NCI-H146 (cell line): Measurements from ENCODE around the gene MAPK6.
"Not testable (repeated sequence)": the region's sequence is repeated elsewhere in the genome, so short reads cannot be mapped to it uniquely, and the experiment has no call there.

Experiments used
- DNase-seq: peaks from one replicate; lab custom pipeline; 2025; lab: John Stamatoyannopoulos, UW

Gene MAPK6

DNA sequence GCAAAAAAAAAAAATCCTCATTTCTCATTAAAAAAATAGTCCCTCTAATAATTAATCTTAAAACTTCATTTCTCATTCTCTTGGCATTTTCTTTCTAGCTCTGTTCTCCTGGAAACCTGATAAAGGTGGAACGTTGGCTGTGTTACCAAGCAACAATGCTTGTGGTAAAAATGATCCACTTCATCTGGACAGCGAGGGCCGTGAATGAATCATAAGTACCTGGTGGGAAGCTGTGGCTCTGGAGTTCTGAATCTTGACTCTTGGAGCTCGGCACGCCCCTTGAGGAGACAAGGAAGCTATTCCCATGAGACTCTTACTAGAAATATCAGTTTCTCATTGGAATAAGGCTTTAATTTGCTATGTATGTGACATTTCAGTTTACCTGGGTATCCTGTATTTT lies 61.0 kb downstream of the MAPK6 start:
- DNase-seq: no peak

DNA sequence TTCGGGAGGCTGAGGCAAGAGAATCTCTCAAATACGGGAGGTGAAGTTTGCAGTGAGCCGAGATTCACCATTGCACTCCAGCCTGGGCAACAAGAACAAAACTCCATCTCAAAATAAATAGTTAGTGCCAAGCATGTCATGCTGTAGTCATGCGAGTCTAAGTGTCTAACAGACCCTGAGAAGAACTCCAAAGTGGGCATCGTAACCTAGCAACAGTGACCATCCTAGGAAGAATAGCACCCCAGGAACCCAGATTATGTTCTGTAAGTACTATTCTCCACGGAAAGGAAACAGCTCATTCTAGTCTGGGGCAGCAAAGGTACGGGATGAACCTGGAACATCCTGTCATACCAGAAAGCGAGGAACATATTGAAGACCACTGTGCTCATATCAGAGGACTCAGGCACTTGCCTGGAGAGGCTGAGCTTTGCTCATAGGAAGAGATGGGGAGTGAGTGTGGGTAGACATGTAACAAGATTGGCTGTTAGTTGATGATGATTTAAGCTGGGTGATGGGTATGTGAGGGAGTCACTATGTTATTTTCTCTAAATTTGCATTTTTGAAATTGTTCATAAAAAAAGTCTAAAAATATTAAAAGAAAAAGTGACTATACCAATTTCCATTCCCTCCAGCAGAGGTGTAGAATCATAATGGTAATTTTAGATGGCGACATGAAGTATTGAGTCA lies 61.8 kb downstream of the MAPK6 start:
- no peak for DNase-seq

DNA sequence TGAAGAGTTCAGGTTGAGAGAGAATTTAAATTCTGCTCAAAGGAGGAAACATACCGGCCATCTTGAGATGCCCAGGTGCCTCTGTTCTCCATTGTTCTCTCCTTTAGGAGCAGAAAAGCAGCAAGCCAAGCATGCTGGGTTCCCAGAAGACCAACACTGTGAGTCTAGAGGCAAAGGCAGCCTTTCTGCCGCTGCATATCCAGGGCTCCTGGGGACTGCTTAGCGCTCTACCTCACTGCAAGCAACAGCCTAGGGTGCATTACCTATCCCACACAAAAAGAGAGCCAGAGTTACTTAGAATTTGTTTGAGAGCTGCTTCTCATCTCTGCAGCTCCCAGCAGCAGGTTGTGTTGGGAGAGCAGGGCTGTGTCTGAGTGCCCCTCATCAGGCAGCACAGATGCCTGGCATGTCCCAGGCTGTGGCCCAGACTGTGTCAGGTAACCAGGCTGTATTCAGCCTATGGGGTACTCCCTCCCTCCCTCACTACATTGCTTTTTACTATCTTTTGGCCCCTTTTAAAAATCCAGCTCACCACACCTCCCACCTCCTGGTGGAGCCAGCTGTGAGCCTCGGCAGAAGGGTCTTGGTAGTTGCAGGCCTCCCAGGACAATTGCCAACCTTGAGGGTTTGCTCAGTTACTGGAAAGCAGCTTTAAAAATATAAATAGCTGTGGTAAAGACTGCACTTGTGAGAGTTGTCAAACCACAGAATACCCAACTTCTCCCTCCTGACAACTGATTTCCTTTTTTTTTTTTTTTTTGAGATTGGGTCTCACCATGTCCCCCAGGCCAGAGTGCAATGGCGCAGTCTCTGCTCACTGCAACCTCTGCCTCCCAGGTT lies 63.4 kb downstream of the MAPK6 start:
- no peak for DNase-seq

DNA sequence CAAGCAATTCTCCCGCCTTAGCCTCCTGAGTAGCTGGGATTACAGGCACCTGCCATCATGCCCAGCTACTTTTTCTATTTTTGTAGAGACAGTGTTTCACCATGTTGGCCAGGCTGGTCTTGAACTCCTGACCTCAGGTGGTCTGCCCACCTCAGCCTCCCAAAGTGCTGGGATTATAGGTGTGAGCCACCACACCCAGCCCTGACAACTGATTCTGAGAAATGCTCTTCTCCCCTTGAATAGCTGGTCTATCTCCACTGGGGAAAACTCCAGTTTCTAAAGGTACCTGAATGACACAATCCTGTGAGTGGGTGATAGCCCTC lies 64.0 kb downstream of the MAPK6 start:
- DNase-seq: not testable (repeated sequence)

DNA sequence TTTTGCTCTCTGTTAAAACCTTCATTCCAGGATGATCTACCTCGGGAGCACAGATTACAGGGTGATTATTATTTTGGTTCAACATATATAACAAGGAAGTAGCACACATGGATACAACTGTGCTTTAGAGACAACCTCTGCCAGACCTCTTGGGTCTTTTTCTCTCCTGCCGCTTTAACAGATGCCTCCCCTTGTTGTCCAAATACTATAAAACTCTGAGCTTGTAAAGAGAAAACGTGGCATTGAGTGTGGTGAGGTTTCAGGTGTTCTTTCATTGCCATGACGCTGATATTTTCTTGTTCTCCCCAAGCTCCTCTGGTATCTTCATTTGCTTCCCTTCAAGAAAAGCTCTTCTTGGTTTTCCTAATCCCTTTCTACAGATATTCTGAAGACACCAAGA lies 64.6 kb downstream of the MAPK6 start:
- no peak for DNase-seq

DNA sequence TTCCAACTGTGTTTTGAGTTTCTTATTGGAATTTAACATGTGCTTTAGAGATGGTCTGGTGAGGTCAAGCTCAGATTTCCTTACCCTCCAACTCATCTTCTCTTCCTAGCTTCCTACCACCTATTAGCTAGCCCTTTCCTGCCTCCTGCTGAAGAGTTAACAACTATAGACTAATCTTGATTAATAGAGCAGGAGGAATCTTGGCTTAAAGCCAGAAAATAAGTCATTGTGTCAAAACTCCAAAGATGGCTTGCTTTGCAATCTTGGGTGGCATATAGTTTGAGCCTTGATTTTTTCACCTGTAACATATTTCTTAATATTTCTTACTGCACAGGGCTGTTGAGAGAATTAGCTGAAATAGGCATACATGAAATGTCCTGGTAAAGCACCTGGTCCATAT lies 66.3 kb downstream of the MAPK6 start:
- peak; percentile 4 for DNase-seq

DNA sequence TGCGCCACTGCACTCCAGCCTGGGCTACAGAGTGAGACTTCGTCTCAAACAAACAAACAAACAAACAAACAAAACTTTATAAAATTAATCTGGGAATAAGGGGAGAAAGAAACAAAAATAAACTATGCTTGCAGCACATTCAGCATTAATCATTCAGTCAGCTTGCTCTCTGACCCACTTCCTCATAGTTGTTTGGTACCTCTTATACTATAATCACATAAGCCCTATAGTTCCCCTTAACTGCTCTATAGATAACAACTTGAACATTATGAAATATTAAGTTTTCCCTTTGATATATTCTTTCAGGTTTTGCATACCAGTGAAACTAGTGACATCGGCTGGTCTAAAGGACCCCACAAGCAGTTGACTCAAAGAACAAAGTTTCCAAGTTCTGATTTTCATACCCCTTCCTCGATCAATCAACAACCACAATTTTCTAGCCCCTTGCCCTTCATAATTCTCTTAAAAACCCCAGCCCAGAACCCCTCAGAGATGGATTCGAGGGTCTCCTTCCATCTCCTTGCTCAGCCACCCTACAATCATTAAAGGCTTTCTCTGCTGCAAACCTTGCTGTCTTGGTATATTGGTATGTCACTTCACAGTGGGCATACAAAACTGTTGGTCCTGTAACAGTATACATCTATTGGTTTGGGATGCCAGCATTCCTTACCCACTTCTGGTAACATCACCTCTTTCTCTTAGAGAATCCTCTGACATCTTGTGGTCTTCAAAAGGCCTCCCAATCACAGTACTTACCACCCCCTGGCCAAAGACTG lies 67.2 kb downstream of the MAPK6 start:
- DNase-seq: no peak

DNA sequence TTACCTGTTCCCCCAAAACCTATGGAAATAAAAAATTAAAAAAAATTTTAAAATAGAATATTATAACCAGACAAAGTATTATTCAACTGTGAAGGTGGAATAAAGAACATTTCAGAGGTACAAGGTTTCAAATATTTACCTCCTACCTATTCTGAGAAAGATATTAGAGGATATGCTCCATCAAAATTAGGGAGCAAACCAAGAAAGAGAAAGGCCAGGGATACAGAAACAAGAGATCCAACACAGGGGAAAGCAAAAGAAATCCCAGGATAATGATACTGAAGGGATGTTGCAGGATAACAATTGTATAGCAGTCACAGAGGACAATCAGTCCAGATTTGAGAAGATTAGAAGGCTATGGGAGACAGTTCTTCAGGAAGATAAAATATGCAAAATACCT lies 71.2 kb downstream of the MAPK6 start:
- no peak for DNase-seq

DNA sequence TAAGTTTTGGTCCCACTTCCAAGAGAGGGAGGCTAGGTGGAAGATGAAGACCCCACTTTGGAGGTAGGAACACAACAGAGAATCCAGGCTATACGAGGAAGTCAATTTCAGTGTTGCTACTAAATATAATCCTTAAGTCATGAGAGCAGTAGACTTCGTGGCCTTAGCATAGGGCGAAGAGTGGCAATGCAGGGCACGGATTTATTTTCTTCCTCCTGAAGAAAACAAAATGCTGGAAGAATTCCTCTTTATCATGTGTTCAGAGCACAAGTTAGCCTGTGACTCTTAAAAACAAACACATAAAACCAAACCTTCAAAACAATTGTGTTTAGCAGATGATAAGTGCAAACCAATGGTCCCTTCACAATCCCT lies 74.1 kb downstream of the MAPK6 start:
- no peak for DNase-seq

DNA sequence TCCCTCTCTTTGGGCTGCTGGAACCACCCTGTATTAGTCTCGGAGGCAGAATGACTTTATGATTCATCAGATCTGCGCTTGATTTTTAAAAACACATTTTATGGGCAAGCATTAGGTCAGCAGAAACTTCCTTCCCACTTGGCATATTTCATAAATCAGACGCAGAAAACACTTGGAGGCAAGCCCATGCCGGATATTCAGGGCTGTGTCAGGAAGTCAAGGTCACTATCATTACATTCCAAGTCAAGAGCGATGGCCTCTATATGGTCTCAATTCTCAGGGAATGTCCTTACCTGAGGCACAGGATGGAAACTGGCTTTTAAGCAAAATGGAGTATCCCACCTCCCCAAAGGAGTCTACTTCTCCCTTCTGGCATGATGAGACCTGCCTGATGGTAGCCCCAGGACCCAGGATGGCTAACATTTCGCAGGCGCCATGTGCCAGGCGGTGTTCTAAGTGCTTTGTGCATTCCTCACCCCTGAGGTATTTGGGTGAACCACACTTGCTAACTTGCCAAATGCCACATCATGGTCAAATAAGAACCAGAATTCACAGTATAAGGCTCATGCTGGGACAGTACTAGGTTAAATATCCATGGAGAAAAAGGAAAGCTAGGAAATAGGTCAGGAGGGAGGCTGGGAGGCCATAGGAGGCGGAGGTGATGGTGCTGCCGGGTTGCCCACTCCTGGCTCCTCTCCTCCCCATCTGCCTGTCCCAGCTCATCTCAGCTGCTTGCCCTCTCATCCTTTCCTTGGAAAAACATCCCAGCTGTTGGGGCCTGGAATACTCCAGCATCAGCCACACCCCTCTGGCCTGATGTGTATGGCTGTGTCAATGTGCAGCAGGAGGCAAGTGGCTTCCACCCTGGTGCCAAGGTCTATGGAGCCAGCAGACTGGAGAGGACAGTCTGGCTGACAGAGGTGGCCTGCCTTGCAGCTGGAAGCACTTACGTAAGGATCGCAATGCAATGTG lies 74.8 kb downstream of the MAPK6 start:
- no peak for DNase-seq

DNA sequence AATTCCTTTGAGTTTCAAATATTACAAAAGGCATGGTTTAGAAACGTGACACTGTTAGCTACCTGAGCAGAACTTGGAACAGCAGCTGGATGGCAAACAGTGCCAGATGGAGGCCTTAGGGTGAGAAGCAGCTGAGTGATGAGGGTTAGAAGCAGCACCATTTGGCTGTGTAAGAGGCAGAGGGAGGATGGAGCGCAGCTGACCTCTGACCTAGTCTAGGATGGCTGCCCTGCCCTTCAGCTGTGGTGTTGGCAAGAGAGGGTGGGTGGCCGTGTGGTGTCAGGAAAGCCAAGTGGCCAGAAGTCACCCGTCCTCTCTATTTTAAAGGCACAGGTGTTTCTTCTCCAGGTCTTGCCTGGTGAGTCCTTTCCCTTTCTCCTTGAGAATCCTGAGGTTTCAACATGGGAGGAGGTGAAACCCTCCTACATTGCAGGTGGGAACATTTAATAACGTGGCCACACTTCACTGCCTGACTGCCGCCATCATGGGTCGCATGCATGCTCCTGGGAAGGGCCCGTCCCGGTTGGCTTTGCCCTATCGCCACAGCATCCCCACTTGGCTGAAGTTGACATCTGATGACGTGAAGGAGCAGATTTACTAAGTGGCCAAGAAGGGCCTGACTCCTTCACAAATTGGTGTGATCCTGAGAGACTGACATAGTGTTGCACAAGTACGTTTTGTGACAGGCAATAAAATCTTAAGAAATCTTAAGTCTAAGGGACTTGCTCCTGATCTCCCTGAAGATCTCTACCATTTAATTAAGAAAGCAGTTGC lies 76.0 kb downstream of the MAPK6 start:
- no peak for DNase-seq

DNA sequence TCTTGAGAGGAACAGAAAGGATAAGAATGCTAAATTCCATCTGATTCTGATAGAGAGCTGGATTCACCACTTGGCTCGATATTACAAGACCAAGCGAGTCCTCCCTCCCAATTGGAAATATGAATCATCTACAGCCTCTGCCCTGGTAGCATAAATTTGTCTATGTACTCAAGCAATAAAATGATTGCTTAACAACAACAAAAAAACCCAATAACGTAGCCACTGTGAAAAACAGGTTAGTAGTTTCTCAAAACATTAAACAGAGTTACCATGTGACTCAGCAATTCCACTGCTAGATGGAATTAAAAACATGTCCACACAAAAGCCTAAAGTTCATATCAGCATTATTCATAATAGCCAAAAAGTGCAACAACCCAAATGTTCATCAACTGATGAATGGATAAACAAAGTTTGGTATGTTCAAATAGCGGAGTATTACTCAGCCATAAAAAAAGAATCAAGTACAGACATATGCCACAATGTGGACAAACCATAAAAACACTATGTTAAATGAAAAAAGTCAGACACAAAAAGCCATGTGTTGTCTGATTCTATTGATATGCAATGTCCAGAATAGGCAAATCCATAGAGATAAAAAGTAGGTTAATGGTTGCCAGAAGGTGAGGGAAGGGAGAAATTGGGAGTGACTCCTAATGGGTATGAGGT lies 76.7 kb downstream of the MAPK6 start:
- DNase-seq: no peak

DNA sequence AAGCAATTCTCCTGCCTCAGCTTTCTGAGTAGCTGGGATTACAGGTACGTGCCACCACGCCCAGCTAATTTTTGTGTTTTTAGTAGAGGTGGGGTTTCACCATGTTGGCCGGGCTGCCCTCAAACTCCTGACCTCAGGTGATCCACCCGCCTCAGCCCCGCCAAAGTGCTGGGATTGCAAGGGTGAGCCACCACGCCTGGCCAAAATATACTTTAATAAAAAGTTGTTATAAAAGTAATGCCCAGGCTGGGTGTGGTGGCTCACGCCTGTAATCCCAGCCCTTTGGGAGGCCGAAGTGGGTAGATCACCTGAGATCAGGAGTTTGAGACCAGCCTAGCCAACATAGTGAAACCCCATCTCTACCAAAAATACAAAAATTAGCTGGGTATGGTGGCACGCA lies 77.5 kb downstream of the MAPK6 start:
- DNase-seq: not testable (repeated sequence)

DNA sequence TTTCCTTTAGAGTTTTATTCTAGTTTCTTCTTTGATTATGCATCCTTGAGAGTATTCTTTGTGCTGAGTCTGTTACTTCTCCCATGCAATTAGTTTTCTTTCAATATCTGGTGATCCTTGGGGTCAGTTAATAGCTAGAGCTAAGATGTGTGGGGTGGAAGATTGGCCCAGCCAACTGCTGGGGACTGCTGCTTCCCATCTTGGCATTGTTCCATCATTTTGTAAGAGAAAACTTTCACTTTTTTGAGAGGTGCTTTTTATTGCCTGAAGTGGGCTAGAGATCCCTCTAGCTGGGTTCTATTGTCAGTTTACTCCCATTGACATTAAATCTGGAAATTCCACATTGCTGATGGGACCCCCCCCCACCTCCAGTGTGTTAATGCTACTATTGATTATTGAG lies 78.2 kb downstream of the MAPK6 start:
- DNase-seq: no peak

DNA sequence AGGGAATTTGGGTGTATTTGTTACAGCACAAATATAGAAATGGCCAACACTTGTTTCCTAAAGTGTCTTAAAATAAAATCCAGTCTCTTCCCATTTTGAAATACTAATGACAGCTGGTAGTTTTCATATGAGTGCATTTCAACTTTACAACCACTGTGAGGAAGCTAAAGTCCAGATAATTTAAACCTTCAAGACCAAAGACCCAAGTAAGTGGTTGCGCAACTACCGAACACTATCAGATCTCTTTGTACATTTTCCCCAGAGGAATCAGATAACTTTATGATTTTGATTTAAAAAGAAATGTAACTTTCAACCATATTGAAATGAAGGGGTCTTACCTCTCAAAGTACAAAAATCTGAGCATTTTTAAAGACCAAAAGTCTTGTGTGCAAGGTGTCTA lies 79.3 kb downstream of the MAPK6 start:
- no peak for DNase-seq

DNA sequence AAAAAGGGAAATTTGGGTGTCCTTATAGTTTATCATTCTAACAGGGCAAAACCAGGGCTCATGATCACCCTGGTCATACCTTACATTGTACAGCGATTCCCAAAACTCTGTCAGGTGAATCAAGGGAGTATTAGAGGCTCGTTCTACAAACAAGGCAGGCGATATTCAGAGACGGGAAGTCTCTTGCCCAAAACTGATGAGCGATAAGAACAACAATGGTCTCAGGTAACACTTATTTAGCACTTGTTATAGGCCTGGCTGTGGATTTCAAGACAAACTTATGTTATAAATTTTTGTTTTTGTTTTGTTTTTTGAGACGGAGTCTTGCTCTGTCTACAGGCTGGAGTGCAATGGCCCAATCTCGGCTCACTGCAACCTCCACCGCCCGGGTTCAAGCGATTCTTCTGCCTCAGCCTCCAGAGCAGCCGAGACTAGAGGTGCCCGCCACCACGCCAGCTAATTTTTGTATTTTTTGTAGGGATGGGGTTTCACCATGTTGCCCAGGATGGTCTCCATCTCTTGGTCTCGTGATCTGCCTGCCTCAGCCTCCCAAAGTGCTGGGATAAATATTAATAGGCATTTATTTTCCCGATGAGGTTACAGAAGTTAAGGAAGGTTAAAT lies 80.7 kb downstream of the MAPK6 start:
- DNase-seq: no peak

DNA sequence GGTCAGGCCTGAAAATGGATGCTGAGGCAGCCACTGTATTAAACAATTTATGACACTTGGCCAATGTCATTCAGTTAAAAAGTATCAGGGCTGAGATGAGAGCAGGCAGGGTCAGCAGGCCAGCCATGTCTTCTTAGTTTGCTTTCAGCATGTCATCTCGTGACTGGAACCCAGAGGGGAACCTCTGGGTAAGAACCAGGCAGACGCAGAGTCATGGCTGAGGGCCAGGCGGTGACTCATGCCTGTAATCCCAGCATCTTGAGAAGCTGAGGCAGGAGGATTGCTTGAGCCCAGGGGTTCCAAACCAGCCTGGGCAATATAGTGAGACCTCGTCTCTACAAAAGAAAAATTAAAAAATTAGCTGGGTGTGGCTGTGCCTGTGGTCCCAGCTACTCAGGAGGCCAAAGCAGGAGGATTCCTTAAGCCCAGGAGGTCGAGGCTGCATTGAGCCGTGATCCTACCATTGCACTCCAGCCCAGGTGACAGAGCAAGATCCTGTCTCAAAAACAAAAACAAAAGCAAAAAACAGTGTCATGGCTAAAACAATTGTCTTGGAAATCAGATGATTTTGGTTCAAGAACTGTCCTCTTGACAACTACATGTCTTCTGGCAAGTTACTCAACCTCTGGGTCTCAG lies 81.9 kb downstream of the MAPK6 start:
- DNase-seq: no peak

DNA sequence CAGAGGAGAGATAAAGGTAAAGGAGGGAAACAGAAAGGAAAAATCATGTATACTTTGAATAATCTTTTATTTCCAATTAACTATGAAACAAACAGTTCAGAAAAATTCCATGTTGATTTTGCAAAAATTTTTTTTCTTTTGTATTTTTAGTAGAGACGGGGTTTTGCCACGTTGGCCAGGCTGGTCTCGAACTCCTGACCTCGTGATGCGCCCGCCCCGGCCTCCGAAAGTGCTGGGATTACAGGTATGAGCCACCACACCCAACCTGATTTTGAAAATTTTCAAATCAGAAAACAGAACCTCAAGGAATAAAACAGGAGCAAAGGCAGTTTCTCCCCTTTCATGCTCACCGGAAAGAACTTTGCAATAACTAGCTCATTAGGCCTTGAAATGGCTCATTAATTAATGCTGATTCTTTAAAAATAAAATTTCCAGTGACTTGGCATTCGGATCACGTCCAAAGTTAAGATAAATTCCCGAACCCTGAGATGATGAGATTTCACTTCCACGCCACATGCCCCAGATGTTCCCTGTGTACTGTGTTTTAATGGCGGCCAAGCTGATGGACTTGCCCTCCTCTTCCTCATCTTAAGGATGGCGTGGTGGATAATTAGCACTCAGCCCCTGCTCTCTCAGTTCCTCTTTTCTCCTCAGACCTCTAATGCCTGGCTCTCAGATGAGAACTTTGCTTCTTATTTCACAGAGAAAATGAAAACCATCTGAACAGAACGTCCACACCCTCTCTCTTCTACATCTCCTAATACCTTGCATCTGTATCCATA lies 82.7 kb downstream of the MAPK6 start:
- DNase-seq: no peak

DNA sequence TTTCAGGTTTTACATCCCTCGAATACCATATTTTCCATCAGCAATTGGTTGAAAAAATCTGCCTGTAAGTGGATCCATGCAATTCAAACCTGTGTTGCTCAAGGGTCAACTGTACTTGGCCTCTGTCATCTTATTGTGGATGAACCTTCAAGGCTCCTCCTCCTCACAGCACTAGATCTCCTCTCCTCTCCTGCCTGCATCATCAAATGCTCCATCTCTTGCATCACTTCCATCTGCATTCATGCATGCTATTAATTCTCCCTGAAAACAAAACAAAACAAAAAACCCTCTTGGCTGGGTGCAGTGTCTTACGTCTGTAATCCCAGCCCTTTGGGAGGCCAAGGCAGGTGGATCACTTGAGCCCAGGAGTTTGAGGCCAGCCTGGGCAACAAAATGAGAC lies 83.4 kb downstream of the MAPK6 start:
- no peak for DNase-seq
